Measurements from ENCODE around the gene GFOD1. TPM values are rescaled to one million over a fixed set of nuclear protein-coding genes. Genes with fewer than 3 reads are reported as not detected.

GFOD1 gene
- total and polyA plus RNA-seq, 4 donors = 2.6 to 16.8 (median 5.0) TPM

GRCh38 chr6:13370623-13371022, 116.8 kb downstream of the GFOD1 start:
- H3K4me1 ChIP-seq (ENCODE audit: control insufficient read depth in 4 of 4, insufficient read depth in 4 of 4, low read length in 3 of 4) = no peaks in the 10 kb centered on the region
- no peaks in the 10 kb centered on the region for H3K27me3 ChIP-seq (ENCODE audit: control insufficient read depth in 4 of 4, insufficient read depth in 4 of 4, low read length in 3 of 4)
- H3K9me3 ChIP-seq (ENCODE audit: control insufficient read depth in 4 of 4, low read length in 3 of 4) = no peaks in the 10 kb centered on the region
- H3K36me3 ChIP-seq (ENCODE audit: control insufficient read depth in 4 of 4, insufficient read depth in 3 of 4, low read depth in 1 of 4, low read length in 3 of 4) = no peaks in the 10 kb centered on the region
- no peak overlapping the region for H3K4me3 ChIP-seq (ENCODE audit: low read depth in 1 of 3, low read length in 3 of 3)
- TF ChIP-seq GABPA (IDR thresholded peaks at IDR 0.05 in 1 of 2, conservative IDR thresholded peaks at IDR 0.05 in 1 of 2) (no peak), RXRA (IDR thresholded peaks at IDR 0.05) (no peak), RAD21 (IDR thresholded peaks at IDR 0.05) (no peak), FOXA1 (IDR thresholded peaks at IDR 0.05) (no peak), FOXA2 (IDR thresholded peaks at IDR 0.05) (no peak), CTCF (IDR thresholded peaks at IDR 0.05; ENCODE audit: low read depth, low read length, missing input control) (no peak), REST (IDR thresholded peaks at IDR 0.05) (no peak), MAX (IDR thresholded peaks at IDR 0.05) (no peak), NR2F2 (IDR thresholded peaks at IDR 0.05) (no peak), HNF4G (IDR thresholded peaks at IDR 0.05) (no peak), EGR1 (IDR thresholded peaks at IDR 0.05; ENCODE audit: low read depth in 2 of 2) (no peak), TAF1 (conservative IDR thresholded peaks at IDR 0.05) (no peak), HNF4A (conservative IDR thresholded peaks at IDR 0.05) (no peak), SP1 (IDR thresholded peaks at IDR 0.05) (no peak), JUND (IDR thresholded peaks at IDR 0.05) (no peak), YY1 (IDR thresholded peaks at IDR 0.05) (no peak), ZBTB33 (IDR thresholded peaks at IDR 0.05) (no peak), ATF3 (IDR thresholded peaks at IDR 0.05) (no peak)
- no peak for DNase-seq (ENCODE audit: low spot score)
- 81% methylated on average over 5 of the region's 5 CpGs for WGBS
- no peak overlapping the region for H3K9ac ChIP-seq (ENCODE audit: low read depth in 1 of 2, low read length in 2 of 2)
- H3K27ac ChIP-seq (ENCODE audit: low read depth in 1 of 2, low read length in 2 of 2) = no peak overlapping the region
